A673 (cell line): Measurements from ENCODE around the gene PRR30. TPM values are rescaled to one million over a fixed set of nuclear protein-coding genes. Genes with fewer than 3 reads are reported as not detected.

Source experiments
- BruUV-seq: library from RNA; stranded (reverse); fragments of 400-500 nt; replicated peaks from 2 replicates; lab custom pipeline; 2021; lab: Mats Ljungman, UMichigan
- CTCF ChIA-PET: fragments of 300-600 bp; sonication (Branson Sonifier 250); formaldehyde crosslinking; loops from one replicate; lab custom pipeline; 2022; ENCODE audit warnings: antibody characterized with exemption; lab: Charles Lee
- POLR2A ChIA-PET: fragments of 300-600 bp; sonication (Branson Sonifier 250); formaldehyde crosslinking; loops from one replicate; lab custom pipeline; 2022; ENCODE audit warnings: antibody characterized with exemption; ENCODE audit not compliant: low non-redundant PET; lab: Charles Lee
- DNase-seq: peaks from one replicate; pipeline ENCODE4 v3.0.0-alpha.2; 2015; ENCODE audit warnings: low spot score
- H3K27ac ChIP-seq: fragments of 200-600 bp; sonication (generic); 2 replicates; pipeline ENCODE4 v1.5.1; 2016; ENCODE audit warnings: mixed run types, low read depth, mild to moderate bottlenecking, mixed read lengths, antibody characterized with exemption, low read length; ENCODE audit not compliant: poor library complexity, severe bottlenecking
- H3K27me3 ChIP-seq: fragments of 200-600 bp; sonication (generic); replicated peaks from 2 replicates; pipeline ENCODE4 v1.6.1; 2017; ENCODE audit warnings: mixed run types, low read depth, mild to moderate bottlenecking, mixed read lengths, antibody characterized with exemption, low read length; ENCODE audit not compliant: insufficient read depth, poor library complexity
- H3K36me3 ChIP-seq: fragments of 200-600 bp; sonication (generic); 2 replicates; pipeline ENCODE4 v1.6.1; 2016; ENCODE audit warnings: mixed run types, mild to moderate bottlenecking, mixed read lengths, antibody characterized with exemption, low read length; ENCODE audit not compliant: insufficient read depth, poor library complexity, severe bottlenecking
- H3K4me1 ChIP-seq: fragments of 200-600 bp; sonication (generic); 2 replicates; pipeline ENCODE4 v1.6.1; 2017; ENCODE audit warnings: mixed run types, mild to moderate bottlenecking, mixed read lengths, antibody characterized with exemption, low read length; ENCODE audit not compliant: insufficient read depth, poor library complexity, severe bottlenecking
- H3K4me3 ChIP-seq: fragments of 200-600 bp; sonication (generic); 2 replicates; pipeline ENCODE4 v1.5.1; 2016; ENCODE audit warnings: low read depth, mixed run types, mild to moderate bottlenecking, mixed read lengths, low read length; ENCODE audit not compliant: poor library complexity, severe bottlenecking
- H3K9me3 ChIP-seq: fragments of 200-600 bp; sonication (generic); 2 replicates; pipeline ENCODE4 v1.6.1; 2016; ENCODE audit warnings: mixed run types, low read depth, mild to moderate bottlenecking, mixed read lengths, antibody characterized with exemption, low read length; ENCODE audit not compliant: poor library complexity, severe bottlenecking
- EZH2 ChIP-seq: fragments of 200-600 bp; sonication (generic); IDR thresholded peaks from 2 replicates; pipeline ENCODE4 v1.6.1; 2017; ENCODE audit warnings: borderline replicate concordance, low read depth, mild to moderate bottlenecking, mixed read lengths, antibody characterized with exemption, low read length; ENCODE audit not compliant: poor library complexity, severe bottlenecking
- intact Hi-C: fragments of 100-400 bp; cut with micrococcal nuclease; formaldehyde crosslinking; loops from one replicate; pipeline ENCODE4 v1.10.0; 2022; ENCODE audit not compliant: unreplicated experiment
- total RNA-seq: library from RNA; stranded (reverse); gene quantifications from 2 replicates; pipeline ENCODE4 v1.2.3, GENCODE V29; 2021
- TF ChIP-seq, protein P1 (sequence below): fragments of 300-800, 200-600 bp; sonication (generic); conservative IDR thresholded peaks from 2 replicates; pipeline ENCODE4 v1.5.1; 2017; ENCODE audit warnings: low read depth, mild to moderate bottlenecking, antibody characterized with exemption, low read length, moderate library complexity, mixed read lengths

PRR30 gene
- total RNA-seq, 1 experiment from 2014 or later: not detected

DNA sequence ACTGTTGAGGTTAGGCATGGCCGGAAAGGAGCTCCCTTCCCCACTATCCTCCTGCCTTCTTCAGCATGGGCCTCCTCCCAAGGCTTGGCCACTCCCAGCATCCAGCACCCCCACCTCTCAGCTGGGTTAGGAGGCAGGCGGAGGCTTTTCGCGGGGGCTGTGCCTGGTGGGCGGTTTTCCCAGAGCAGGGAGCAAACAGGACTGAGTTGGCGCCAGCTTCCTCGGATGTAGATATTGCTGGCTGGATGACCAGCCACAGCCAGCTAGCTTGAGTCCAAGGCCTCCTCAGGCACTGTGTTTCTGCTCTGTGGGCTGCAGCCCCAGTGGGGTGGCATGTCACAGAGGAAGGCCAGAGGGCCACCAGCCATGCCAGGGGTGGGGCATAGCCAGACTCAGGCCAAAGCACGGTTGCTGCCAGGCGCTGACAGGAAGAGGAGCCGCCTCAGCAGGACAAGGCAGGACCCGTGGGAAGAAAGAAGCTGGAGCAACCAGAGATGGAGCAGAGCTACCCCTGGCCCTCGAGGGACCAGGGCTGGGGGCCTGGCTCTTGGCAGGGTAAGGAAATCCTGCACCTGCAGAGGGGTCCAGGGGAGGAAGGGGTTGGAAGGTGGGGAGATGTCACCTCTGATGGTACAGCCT is 9.7 kb upstream of the PRR30 start, which contains the start of gene TCF23:
Gene TCF23 (plus strand): TSS at position 204 of the 639 bp plus-strand sequence. CDS start 130 bp downstream, at position 334.
- ChIA-PET POLR2A (interaction anchor here (0.7 kb wide), 1 partner anchor 34 kb away, joined by 3 read pairs; no protein-coding TSS in a partner anchor), CTCF (interaction anchor here (0.6 kb wide), 1 partner anchor 18 kb away, joined by 3 read pairs; no protein-coding TSS in a partner anchor)
- no peak within 1 kb of the TSS for H3K27ac ChIP-seq
- intact Hi-C loops: no loop called here
- no peaks in the 10 kb centered on the region for H3K27me3 ChIP-seq
- TF ChIP-seq EZH2: no peak
- TF ChIP-seq, protein P1, sequence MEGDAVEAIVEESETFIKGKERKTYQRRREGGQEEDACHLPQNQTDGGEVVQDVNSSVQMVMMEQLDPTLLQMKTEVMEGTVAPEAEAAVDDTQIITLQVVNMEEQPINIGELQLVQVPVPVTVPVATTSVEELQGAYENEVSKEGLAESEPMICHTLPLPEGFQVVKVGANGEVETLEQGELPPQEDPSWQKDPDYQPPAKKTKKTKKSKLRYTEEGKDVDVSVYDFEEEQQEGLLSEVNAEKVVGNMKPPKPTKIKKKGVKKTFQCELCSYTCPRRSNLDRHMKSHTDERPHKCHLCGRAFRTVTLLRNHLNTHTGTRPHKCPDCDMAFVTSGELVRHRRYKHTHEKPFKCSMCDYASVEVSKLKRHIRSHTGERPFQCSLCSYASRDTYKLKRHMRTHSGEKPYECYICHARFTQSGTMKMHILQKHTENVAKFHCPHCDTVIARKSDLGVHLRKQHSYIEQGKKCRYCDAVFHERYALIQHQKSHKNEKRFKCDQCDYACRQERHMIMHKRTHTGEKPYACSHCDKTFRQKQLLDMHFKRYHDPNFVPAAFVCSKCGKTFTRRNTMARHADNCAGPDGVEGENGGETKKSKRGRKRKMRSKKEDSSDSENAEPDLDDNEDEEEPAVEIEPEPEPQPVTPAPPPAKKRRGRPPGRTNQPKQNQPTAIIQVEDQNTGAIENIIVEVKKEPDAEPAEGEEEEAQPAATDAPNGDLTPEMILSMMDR: no peak
- no peaks in the 10 kb centered on the region for H3K36me3 ChIP-seq
- no peak for DNase-seq
- no TSS peak for BruUV-seq
- H3K4me3 ChIP-seq: no peak within 1 kb of the TSS
- no peaks in the 10 kb centered on the region for H3K9me3 ChIP-seq
- H3K4me1 ChIP-seq: no peaks in the 10 kb centered on the region

DNA sequence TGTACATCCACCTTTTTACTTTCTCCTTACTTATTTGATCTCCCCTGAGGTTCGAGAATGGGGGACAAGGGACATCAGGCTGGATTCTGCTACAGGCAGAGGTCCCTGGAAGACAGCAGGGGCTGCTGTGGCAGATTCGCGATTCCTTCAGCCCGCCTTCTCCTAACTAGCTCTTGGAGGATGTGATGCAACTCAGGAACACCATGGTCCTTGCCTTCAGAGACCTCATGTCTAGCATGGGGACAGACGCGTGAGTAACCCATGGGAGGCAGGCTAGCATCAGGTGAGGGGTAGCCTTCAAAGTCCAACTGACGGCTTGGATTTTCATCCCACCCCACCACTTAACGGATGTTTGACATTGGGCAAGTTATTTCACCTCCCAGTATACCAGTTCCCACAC is 8.7 kb upstream of the PRR30 start:
- no peak for DNase-seq
- no peak for TF ChIP-seq EZH2
- TF ChIP-seq, protein P1: no peak
- H3K36me3 ChIP-seq: no peaks in the 10 kb centered on the region
- ChIA-PET CTCF (no interaction called here), POLR2A (no interaction called here)
- no peak overlapping the region for H3K4me3 ChIP-seq
- no peak overlapping the region for H3K27ac ChIP-seq
- no peaks in the 10 kb centered on the region for H3K4me1 ChIP-seq
- H3K9me3 ChIP-seq: no peaks in the 10 kb centered on the region
- intact Hi-C loops: no loop called here
- no peaks in the 10 kb centered on the region for H3K27me3 ChIP-seq
- no TSS peak for BruUV-seq

DNA sequence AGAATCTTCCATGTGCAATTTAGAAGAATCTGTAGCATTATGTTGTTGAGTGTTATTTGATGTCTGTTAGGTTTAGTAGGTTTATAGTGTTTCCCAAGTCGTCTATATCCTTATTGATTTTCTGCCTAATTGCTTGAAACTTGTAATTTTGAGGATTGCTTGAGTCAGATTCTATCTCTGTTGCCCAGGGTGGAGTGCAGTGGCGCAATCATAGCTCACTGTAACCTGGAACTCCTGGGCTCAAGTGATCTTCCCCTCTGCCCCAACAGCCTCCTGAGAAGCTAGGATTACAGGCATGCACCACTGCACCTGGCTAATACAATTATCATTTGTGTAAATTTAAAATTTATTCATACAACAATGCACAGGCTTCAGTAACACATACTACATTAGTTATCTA is 6.5 kb upstream of the PRR30 start:
- no peaks in the 10 kb centered on the region for H3K4me1 ChIP-seq
- TF ChIP-seq EZH2: no peak
- TF ChIP-seq, protein P1: no peak
- ChIA-PET POLR2A (no interaction called here), CTCF (interaction anchor here (1.0 kb wide), 1 partner anchor 46 kb away, joined by 4 read pairs; no protein-coding TSS in a partner anchor)
- H3K27me3 ChIP-seq: no peaks in the 10 kb centered on the region
- DNase-seq: no peak
- H3K9me3 ChIP-seq: no peaks in the 10 kb centered on the region
- intact Hi-C loops: no loop called here
- no TSS peak for BruUV-seq
- no peak overlapping the region for H3K4me3 ChIP-seq
- no peaks in the 10 kb centered on the region for H3K36me3 ChIP-seq
- H3K27ac ChIP-seq: no peak overlapping the region
